Measurements from ENCODE around the gene B4GALNT2.
A peak's percentile ranks its signal among the peaks of the same experiment; 100 is the strongest.
"Not testable (repeated sequence)": the region's sequence is repeated elsewhere in the genome, so short reads cannot be mapped to it uniquely, and the experiment has no call there.

B4GALNT2 gene

DNA sequence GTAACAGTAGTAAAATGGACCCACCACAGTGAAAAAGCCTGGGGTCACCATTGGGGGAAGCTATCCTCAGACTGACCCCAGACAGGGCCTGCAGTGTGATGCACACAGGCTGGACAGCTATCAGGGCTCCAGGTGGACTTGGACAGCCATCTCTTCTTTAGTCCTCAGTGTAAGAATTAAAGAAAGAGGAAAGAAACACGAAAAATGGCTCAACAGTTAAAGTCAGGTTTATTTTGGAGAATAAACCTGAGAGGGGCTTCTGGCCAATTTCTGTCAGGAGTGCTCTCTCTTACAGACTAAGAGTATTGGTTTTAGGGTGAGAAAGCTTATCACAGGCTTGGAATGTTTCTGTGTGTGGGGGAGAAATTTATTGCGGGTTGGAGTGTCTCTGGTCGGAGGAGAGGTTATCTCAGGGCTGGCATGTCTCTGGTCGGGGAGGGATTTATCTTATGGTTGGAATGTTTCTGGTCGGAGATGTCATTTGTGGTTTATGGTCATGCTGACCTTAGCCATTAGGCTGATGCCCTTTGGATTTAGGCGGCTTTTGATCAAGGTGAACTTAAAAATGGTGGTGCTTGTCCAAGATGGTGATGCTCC is 10.8 kb upstream of the B4GALNT2 start:
- no peak for DNase-seq (ENCODE audit: low spot score)

DNA sequence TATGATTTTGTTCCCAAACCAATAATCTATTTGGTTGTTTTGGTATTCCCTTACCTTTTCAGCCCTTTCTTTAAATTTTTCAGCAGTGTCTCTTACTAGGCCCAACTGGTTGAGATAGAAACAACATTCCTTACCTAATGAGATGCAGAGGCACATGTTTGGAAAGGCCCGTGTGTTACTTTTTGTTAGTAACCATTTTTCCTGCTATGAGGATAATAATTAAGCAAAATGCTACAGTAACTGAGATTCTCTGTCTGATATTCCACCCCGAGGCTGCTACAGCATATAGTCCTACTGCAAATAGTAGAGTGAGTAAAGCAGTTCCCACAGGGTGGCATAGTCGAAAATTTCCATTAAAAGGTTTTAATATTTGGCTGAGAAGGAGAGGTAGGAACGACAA is 10.0 kb upstream of the B4GALNT2 start:
- DNase-seq (ENCODE audit: low spot score) = no peak

DNA sequence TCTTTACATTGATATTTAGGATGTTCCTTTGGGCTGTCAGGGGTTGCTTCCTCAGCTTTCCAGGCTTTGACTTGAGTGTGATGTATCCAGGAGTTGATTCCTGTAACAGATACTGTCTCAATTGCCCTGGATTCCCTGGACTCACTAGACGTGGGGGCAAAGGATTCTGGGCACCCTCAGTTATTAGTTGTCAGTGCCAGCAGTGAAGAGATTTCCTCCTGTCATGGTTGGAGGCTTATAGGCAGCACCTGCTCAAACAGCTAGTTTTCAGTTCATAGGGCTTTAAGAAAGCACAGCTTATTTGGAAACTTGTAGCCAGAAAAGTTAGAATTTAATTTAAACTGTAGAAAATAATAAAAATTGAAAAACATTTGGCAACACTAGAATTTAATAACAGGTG is 9.5 kb upstream of the B4GALNT2 start:
- DNase-seq (ENCODE audit: low spot score) = peak; percentile 35

DNA sequence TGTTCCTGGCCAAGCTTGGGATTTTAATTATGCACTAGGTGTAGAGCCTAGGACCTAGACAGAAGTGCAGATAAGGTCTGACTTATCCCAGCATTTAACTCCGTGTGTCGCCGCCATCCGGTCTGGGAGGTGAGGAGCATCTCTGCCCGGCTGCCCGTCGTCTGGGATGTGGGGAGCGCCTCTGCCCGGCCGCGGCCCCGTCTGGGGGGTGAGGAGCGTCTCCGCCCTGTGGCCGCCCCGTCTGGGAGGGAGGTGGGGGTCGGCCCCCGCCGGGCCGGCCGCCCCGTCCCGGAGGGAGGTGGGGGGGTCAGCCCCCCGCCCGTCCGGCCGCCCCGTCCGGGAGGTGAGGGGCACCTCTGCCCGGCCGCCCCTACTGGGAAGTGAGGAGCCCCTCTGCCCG is 7.1 kb upstream of the B4GALNT2 start:
- DNase-seq (ENCODE audit: low spot score) = no peak

DNA sequence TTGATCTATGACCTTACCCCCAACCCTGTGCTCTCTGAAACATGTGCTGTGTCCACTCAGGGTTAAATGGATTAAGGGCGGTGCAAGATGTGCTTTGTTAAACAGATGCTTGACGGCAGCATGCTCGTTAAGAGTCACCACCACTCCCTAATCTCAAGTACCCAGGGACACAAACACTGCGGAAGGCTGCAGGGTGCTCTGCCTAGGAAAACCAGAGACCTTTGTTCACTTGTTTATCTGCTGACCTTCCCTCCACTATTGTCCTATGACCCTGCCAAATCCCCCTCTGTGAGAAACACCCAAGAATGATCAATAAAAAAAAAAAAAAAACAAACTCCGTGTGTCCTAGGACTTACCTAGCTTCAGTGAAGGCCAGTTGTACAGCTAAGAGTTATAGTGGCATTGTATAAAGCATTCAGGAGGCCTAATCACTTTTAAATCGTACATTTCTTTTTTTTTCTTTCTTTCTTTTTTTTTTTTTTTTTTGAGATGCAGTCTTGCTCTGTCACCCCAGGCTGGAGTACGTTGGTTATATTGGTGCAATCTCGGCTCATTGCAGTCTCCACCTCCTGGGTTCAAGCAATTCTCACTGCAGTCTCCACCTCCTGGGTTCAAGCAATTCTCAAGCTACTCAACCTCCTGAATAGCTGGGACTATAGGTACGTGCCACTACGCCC is 6.2 kb upstream of the B4GALNT2 start:
- not testable (repeated sequence) for DNase-seq (ENCODE audit: low spot score)

DNA sequence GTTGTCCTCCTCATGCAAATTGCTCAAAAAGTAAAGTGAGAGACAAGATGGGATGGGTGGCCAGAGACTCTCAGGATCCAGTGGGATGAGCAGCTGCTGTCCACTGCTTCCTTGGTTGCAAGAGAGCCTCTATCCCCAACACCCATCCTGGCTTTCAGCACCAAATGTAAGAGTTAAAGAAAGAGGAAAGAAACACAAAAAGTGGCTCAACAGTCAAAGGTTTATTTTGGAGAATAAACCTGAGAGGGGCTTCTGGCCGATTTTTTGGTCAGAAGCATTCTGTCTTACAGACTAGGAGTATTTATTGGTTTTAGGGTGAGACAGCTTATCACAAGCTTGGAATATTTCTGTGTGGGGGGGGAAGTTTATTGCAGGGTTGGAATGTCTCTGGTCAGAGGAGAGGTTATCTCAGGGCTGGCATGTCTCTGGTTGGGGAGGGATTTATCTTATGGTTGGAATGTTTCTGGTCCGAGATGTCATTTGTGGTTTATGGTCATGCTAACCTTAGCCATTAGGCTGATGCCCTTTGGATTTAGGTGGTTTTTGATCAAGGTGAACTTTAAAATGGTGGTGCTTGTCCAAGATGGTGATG is 3.1 kb upstream of the B4GALNT2 start:
- DNase-seq (ENCODE audit: low spot score) = not testable (repeated sequence)

DNA sequence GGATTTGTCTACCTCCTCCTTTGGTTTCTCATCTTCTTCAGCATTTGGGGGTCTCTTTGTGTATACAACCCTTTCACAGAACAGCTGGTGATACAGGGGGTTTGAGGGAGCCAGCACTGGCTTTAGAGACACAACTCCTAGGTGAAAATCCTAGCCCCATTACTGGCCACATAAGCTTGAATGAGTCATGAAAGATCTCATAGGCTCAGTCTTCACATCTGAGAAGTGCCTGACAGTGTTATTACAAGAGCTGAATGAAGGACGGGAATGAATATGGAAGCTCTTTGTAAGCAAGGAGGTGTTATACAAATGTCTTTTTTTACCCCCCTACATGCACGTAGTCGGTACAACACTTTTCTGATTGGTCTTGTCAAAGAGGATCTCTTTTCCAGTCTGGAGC is 1.7 kb upstream of the B4GALNT2 start:
- DNase-seq (ENCODE audit: low spot score) = no peak

DNA sequence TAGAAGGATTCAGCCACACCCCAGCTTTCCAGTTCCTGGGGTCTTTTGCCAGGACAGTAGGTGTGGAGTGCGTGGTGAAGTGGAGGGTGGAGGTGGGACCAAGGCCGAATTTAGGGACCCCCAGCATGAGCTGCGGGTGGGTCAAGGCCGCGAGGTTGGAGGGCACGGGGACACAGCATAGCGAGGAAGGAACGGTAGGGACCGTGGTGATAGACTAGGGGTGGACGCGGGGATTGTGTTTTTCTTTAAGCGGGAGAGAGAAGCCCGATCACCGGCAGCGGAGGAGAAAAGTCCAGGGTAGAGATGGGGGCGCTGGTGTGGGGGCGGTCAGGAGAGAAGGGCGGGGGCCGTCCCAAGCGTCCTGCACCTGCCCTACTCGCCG is 261 bp upstream of the B4GALNT2 start:
- DNase-seq (ENCODE audit: low spot score) = no peak

DNA sequence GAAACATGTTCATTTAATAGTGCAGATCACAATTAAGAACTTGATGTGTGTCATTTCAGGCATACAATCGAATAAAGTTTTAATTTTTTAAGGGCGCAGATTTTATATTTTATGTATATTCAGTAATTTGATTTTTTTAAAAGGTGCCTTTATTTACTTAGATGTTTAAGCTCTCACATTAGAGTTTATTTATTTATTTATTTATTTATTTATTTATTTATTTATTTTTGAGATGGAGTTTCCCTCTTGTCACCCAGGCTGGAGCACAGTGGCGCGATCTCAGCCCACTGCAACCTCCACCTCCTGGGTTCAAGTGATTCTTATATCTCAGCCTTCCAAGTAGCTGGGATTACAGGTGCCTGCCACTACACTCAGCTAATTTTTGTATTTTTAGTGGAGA is 3.8 kb downstream of the B4GALNT2 start:
- no peak for DNase-seq (ENCODE audit: low spot score)

DNA sequence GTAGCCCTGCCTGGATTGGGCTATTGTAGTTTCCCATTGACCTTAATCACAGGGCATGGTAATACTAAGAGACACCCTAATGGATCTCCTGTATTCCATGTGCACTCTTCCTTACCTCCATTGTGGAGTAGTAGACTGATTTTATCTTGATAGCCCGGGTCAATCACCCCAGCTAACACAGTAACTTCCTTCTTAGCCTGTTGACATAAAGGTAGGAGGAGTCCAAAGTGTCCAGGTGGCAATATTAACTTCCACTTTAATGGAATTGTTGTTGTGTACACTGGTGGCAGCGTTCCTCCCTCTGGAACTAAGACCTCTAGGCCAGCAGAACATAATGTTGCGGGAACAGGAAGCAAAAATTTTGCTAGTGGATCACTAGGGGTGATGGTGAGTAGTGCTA is 13.1 kb downstream of the B4GALNT2 start:
- not testable (repeated sequence) for DNase-seq (ENCODE audit: low spot score)

DNA sequence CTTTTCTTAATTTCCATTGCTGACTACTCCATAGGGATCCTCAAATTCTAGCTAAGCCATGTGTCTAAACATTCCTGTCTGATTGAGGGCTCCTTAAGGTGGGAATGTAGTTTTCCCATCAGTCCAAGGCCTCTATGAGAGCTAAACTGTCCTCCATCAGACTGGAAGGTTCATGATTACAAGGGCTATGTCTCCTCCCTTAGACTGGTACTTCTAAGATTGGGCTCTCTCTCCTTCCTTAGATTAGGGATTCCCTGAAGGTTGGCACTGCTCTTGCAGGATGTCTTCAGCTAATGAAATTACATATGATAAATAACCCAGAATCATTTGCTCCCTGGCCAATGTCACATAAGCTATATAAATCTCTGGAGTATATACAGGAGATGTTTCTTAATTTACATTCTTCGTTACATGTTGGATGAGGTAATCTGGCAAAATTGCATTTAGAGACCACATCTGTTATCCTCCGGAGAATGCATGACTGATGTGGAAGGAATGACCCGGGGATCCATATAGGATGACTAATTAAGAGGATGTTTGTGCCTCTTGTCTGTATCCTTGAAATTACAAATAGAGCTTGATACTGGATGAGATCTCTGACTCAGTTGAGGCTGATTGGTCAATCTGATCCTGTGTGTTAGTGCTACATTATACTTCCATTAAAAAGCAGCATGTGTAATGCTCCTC is 14.2 kb downstream of the B4GALNT2 start:
- no peak for DNase-seq (ENCODE audit: low spot score)

DNA sequence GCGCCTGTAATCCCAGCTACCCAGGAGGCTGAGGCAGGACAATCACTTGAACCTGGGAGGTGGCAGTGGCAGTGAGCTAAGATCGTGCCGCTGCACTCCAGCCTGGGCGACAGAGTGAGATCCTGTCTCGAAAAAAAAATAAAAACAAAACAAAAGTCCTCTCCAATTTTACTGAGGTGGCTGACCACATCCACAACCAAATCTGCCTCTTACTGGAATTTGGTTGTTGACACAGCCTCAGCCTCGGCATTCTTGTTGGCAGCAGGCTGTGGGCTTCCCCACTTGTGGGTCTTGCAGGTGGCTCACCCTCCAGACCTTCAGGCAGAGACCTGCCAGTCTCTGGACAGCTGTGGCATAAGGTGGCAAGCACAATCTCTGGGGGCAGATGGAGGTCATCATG is 15.6 kb downstream of the B4GALNT2 start:
- DNase-seq (ENCODE audit: low spot score) = no peak

DNA sequence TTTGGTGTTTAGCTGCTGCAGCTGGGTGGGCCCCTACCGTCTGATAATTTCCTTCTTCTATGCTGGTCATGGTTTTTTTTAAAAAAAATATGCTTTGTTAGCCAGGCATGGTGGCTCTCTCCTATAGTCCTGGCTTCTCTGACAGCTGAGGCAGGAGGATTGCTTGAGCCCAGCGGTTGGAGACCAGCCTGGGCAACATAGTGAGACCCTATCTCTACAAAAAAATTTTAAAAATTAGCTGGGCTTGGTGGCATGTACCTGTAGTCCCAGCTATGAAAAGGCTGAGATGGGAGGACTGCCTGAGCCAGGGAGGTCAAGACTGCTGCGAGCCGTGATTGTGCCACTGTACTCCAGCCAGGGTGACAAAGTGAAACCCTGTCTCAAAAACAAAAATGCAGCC is 19.4 kb downstream of the B4GALNT2 start:
- DNase-seq (ENCODE audit: low spot score) = no peak

DNA sequence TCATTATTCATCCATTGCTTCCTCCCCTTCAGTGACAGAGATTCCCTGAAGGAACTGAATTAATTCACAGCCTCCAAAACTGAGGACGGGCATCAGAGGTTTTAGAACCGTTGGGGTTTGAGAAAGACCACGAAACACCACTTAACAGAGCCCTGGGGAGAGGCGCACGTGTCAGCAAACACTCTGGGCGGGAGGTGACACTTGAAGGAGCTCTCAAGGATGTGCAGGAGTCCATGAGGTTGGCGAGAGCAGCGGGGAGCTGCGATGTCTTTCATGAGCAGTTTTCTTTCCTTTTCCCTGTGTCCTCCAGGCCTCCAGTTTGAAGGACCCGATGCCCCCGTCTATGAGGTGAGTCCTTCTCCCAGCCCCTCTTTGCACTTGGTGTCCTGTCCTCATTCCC is 23.7 kb downstream of the B4GALNT2 start:
- DNase-seq (ENCODE audit: low spot score) = no peak

DNA sequence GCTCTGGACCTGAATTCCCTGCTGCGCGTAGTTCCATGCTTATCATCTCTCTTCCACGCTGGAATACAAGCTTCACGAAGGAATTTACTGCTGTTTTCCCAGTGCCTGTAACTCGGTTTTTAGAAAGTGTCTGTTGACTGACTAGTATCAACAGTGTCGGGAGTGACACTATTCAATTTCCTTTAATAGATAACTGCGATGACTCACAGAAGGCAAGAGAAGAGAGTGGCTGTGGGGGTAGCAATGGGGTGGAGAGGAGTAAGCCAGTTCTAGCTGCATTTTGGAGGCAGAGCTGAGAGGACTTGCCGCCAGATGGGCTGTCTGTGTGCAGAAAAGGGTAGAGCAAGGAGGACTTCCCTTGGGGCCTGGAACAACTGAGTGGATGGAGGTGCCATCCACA is 25.2 kb downstream of the B4GALNT2 start:
- no peak for DNase-seq (ENCODE audit: low spot score)

DNA sequence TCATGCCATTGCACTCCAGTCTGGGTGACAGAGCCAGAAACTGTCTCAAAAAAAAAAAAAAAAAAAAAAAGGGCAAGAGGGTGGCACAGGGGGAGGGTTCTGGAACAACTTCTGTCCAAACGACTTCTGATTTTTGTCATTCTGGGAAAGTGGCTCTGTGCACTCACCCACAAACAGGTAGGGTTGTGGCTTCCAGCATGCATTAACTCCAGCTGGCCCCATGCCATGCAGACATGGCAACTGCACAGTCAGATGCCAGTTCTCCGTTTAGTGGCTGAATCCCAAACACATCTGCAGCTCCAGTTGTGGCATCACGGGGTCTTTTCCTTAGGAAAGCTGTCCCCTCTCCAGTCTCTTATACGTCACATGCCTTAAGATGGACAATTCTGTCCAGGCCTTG is 30.3 kb downstream of the B4GALNT2 start:
- DNase-seq (ENCODE audit: low spot score) = no peak

DNA sequence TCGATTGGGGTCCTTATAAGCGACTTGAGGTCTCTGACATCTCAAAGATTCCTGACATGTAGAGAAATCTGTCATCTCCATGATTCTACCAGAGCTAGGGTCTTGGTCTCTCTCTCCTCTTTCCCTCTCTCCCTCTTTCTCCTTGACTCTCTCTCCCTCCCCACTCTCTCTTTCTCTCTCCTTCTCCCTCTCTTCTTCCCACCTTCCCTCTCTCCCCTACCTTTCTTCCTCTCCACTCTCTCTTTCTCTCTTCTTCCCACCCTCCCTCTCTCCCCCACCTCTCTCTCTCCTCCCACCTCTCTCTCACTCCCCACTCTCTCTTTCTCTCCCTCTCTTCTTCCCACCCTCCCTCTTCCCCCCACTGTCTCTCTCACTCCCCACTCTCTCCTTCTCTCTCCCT is 32.6 kb downstream of the B4GALNT2 start:
- DNase-seq (ENCODE audit: low spot score) = no peak

DNA sequence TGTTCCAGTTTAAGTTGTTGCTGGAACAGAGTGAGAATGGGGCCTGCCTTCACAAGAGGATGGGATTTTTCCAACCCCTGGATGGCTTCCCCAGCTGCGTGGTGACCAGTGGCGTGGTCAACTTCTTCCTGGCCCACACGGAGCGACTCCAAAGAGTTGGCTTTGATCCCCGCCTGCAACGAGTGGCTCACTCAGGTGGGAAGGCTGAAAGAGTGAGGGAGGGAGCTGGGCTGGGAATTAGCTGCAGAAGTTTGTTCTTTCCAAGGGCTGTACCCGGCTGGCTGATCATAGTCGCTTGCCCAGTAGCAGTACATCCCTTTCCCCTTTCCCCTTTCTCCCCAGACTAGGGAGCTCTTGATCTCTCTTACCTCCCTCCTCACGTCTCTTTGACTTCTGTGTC is 36.1 kb downstream of the B4GALNT2 start:
- DNase-seq (ENCODE audit: low spot score) = no peak

DNA sequence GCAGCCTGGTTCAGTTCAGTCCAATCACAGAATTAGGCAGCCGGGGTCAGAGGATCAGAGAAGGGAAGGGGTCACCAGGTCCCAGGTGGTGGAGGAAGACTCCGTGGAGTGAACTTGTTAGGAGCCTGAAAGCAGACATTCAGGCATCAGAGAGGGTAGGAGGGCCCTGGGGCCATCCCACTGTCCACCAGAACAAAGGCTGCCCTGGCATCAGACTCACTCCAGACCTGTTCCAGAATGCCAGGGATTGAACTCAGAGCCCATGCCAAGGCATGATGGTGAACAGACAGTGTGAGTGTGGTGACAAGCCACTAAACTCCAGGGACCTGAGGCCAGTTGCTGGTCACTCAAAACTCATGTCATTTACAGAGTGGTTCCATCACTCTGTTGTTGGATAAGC is 37.6 kb downstream of the B4GALNT2 start:
- DNase-seq (ENCODE audit: low spot score) = no peak

DNA sequence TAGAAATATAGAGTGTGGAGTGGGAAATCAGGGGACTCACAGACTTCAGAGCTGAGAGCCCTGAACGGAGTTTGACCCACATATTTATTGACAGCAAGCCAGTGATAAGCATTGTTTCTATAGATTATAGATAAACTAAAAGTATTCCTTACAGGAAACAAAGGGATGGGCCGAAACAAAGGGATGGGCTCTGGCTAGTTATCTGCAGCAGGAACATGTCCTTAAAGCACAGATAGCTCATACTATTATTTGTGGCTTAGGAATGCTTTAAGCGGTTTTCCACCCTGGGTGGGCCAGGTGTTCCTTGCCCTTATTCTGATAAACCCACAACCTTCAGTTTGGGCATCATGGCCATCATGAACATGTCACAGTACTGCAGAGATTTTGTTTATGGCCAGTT is 38.1 kb downstream of the B4GALNT2 start:
- DNase-seq (ENCODE audit: low spot score) = not testable (repeated sequence)

DNA sequence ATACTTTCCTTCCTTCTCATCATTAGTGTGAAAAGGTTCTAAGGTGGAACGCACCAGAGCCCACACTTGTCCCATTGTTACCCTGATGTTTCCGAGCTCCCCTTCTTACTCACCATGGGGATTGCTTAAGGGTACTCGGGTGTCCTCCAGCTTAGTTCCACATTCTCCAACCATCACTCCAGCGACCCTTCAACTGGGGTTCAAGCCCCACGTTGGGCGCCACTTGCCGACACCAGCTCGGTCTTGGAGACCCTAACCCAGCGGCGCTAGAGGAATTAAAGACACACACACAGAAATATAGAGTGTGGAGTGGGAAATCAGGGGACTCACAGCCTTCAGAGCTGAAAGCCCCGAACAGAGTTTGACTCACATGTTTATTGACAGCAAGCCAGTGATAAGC is 43.4 kb downstream of the B4GALNT2 start:
- not testable (repeated sequence) for DNase-seq (ENCODE audit: low spot score)

DNA sequence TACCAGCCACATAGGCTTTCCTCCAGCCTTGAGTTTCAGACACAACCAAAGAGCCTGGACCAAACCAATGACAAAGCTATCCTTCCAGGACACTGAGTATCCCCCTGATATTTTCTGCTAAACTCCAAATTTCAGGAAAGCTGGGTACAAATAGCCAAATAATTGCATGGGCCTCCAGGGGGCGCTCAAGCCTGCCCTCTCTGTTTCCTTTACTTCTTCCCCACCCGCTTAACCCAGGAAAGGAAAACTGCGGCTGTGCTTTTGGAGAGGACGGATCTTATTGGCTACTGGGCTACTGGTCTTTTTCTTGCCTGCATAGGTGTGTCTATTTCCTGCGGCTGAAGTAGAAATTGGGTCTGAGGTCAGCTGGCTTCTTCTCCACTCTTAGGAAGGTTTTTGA is 47.7 kb downstream of the B4GALNT2 start:
- peak; percentile 69 for DNase-seq (ENCODE audit: low spot score)

DNA sequence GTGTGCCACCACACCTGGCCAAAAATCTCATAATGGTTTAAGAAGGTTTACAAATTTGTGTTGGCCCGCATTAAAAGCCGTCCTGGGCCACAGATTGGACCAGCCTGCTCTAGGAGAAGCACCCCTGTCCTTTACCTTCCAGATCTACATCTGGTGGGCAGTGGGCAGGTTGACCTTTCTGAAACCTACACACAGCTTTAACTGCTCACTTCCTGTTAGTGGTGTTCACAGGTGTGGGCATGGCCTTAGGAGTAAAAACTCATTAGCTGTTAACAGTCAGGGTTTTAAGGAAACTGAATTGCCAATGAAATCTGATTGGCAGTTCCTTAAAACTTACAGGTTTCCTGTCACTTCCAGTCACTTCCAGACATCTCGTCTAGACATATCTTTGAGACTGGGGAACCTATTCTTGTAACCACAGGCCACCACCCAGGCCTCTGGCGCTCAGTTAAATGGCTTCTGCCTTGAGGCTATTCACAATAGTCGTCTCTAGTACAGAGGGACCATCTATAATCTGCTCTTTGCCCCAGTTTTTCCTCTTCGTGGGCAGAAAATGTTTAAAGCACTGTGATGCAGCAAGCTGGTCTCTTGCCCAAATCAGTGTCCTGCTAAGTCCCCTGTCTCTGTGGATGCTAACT is 48.5 kb downstream of the B4GALNT2 start:
- no peak for DNase-seq (ENCODE audit: low spot score)

All from NAMALWA (cell line).